DMS114 treated with DMSO at 0.1 percent for 48 hours (cell line): ENCODE measurements around the gene PILRB.
A peak's percentile ranks its signal among the peaks of the same experiment; 100 is the strongest.

Experiments used
- DNase-seq: peaks from one replicate; lab custom pipeline; 2025; ENCODE audit not compliant: unreplicated experiment; lab: John Stamatoyannopoulos, UW

PILRB gene

GRCh38 chr7:100400656-100401055 is 42.7 kb downstream of the PILRB start:
- DNase-seq: no peak

GRCh38 chr7:100401811-100402210 is 43.9 kb downstream of the PILRB start:
- no peak for DNase-seq

- no peak for DNase-seq
Observed at GRCh38 chr7:100402241-100402640, 44.3 kb downstream of the PILRB start.

- DNase-seq: no peak
Observed at GRCh38 chr7:100406767-100407166, 48.9 kb downstream of the PILRB start.

- peak; percentile 44 for DNase-seq
Observed at GRCh38 chr7:100407285-100408180, 49.6 kb downstream of the PILRB start.

GRCh38 chr7:100411101-100411500 is 53.2 kb downstream of the PILRB start:
- DNase-seq: no peak

- DNase-seq: no peak
Observed at GRCh38 chr7:100413346-100413745, 55.4 kb downstream of the PILRB start.

- no peak for DNase-seq
Observed at GRCh38 chr7:100413889-100414288, 56.0 kb downstream of the PILRB start.

GRCh38 chr7:100415448-100415847 is 57.5 kb downstream of the PILRB start:
- no peak for DNase-seq
